Measurements from ENCODE around the gene PTGIR. TPM values are rescaled to one million over a fixed set of nuclear protein-coding genes. Genes with fewer than 3 reads are reported as not detected.

PTGIR gene
- polyA plus RNA-seq (2011; rRNA removed) = 0.06 TPM in 1 of 2 replicates, not detected in the other
- 0.09 and 0.12 TPM in 2 replicates for polyA plus RNA-seq (2012; cell fraction: cytosol; rRNA removed)
- 0.22 and 0.42 TPM in 2 replicates for polyA plus RNA-seq (2012; cell fraction: nucleus; rRNA removed)
- 0.07 TPM in 1 of 3 replicates, not detected in the others for polyA plus RNA-seq (2017; fragmentation: RNase III; extraction: RNeasy Plus Mini Kit Qiagen cat#74134 plus additional on column Dnase treatment)
- polyA minus RNA-seq (2011; rRNA and poly(A)+ RNA removed) = not detected in 2 replicates

GRCh38 chr19:46624958-46625661 is at the start of gene PTGIR:
Gene PTGIR (minus strand): TSS chr19:46625089. CDS start chr19:46624225, 864 bp downstream.
- peak within 1 kb of the TSS; percentile 54 for H3K4me2 ChIP-seq
- H3K4me3 ChIP-seq = no peak within 1 kb of the TSS
- peaks cover 12% of the 10 kb centered on the region for H3K4me1 ChIP-seq
- ChIA-PET CTCF (interaction anchor here (0.7 to 28.7 kb wide), 8 partner anchors 12 to 129 kb away, joined by 3 to 737 read pairs (median 4); partner anchors contain the start of genes CALM3 and DACT3), POLR2A (no interaction called here)
- peak within 1 kb of the TSS; percentile 48 to 66; a peak in 5 of 6 replicates for H3K27ac ChIP-seq
- ATAC-seq (peak; percentile 45 to 69; a peak in 5 of 6 replicates), FAIRE-seq (no peak), DNase-seq (ENCODE audit: low read depth in 1 of 2, low spot score in 1 of 2) (no peak)
- no peaks in the 10 kb centered on the region for H3K9me3 ChIP-seq
- no peak for TF ChIP-seq HEYL (CRISPR knock-in tag; IDR thresholded peaks at IDR 0.05)
- 62% methylated on average over 13 of the region's 13 CpGs for WGBS (ENCODE audit: missing lambda C conversion rate)

GRCh38 chr19:46670813-46671212 is 45.9 kb upstream of the PTGIR start:
- Histone ChIP-seq H3K4me2 (no peak overlapping the region), H3K4me3 (no peak overlapping the region), H3K27ac (no peak overlapping the region), H3K4me1 (no peaks in the 10 kb centered on the region), H3K9me3 (no peaks in the 10 kb centered on the region)
- FAIRE-seq (peak; percentile 36), DNase-seq (ENCODE audit: low read depth in 1 of 2, low spot score in 1 of 2) (no peak), ATAC-seq (no peak)
- CTCF ChIA-PET = interaction anchor here (1.1 to 7.8 kb wide), 3 partner anchors 10 to 141 kb away, joined by 4 to 100 read pairs (median 34); partner anchors contain the start of gene DACT3
- TF ChIP-seq MAZ (IDR thresholded peaks at IDR 0.05; ENCODE audit: borderline replicate concordance, low read depth, low read length) (no peak), EHF (CRISPR knock-in tag; IDR thresholded peaks at IDR 0.05) (no peak), ZC3H11A (IDR thresholded peaks at IDR 0.05) (no peak), CTCF (IDR thresholded peaks at IDR 0.05) (no peak), ZNF302 (CRISPR knock-in tag; IDR thresholded peaks at IDR 0.05) (no peak), MAX (IDR thresholded peaks at IDR 0.05) (no peak), TP53 (CRISPR knock-in tag; IDR thresholded peaks at IDR 0.05) (no peak), POLR2A (IDR thresholded peaks at IDR 0.05; ENCODE audit: low read length) (no peak), CBX2 (IDR thresholded peaks at IDR 0.05; ENCODE audit: borderline replicate concordance, low read depth) (no peak), RFX5 (IDR thresholded peaks at IDR 0.05) (no peak), E2F6 (IDR thresholded peaks at IDR 0.05; ENCODE audit: borderline replicate concordance, low read depth) (no peak)
- POLR2A ChIA-PET = interaction anchor here (0.6 kb wide), 1 partner anchor 148 kb away, joined by 3 read pairs; no protein-coding TSS in a partner anchor

- FAIRE-seq = no peak
- CTCF ChIA-PET = interaction anchor here (0.6 to 10.7 kb wide), 4 partner anchors 36 to 125 kb away, joined by 3 to 483 read pairs (median 4); partner anchors contain the start of gene CALM3
- 65% methylated on average over 3 of the region's 3 CpGs for WGBS (ENCODE audit: missing lambda C conversion rate)
These were observed 43.8 kb upstream of the PTGIR start for GRCh38 chr19:46668662-46669061.

GRCh38 chr19:46665072-46665471 is 40.2 kb upstream of the PTGIR start:
- ChIA-PET CTCF (interaction anchor here (0.9 to 10.7 kb wide), 7 partner anchors 16 to 128 kb away, joined by 3 to 483 read pairs (median 28); partner anchors contain the start of genes CALM3, GNG8 and PTGIR), POLR2A (no interaction called here)
- no peak overlapping the region for H3K4me2 ChIP-seq
- peaks cover 9% of the 10 kb centered on the region for H3K4me1 ChIP-seq
- ATAC-seq (no peak), FAIRE-seq (no peak), DNase-seq (ENCODE audit: low read depth in 1 of 2, low spot score in 1 of 2) (no peak)
- no peak overlapping the region for H3K27ac ChIP-seq
- 62% methylated on average over 8 of the region's 8 CpGs for WGBS (ENCODE audit: missing lambda C conversion rate)
- H3K4me3 ChIP-seq = no peak overlapping the region
- no peaks in the 10 kb centered on the region for H3K9me3 ChIP-seq
- TF ChIP-seq POLR2AphosphoS2 (conservative IDR thresholded peaks at IDR 0.05; ENCODE audit: low read length) (no peak), KDM1A (IDR thresholded peaks at IDR 0.05; ENCODE audit: low read depth) (no peak), HEYL (CRISPR knock-in tag; IDR thresholded peaks at IDR 0.05) (no peak), ZNF302 (CRISPR knock-in tag; IDR thresholded peaks at IDR 0.05) (no peak), EHMT2 (IDR thresholded peaks at IDR 0.05; ENCODE audit: low read depth) (no peak), NR3C1 (IDR thresholded peaks at IDR 0.05) (no peak), USF2 (IDR thresholded peaks at IDR 0.05) (no peak), MAX (IDR thresholded peaks at IDR 0.05) (no peak), FOSL2 (IDR thresholded peaks at IDR 0.05) (no peak), FOSL2 (CRISPR knock-in tag; IDR thresholded peaks at IDR 0.05) (no peak), POLR2A (IDR thresholded peaks at IDR 0.05; ENCODE audit: low read length) (no peak), CBX8 (IDR thresholded peaks at IDR 0.05) (no peak), NPAS2 (CRISPR knock-in tag; IDR thresholded peaks at IDR 0.05; ENCODE audit: borderline replicate concordance) (no peak), HES2 (IDR thresholded peaks at IDR 0.05) (no peak), FOXS1 (CRISPR knock-in tag; IDR thresholded peaks at IDR 0.05) (no peak), CHD4 (IDR thresholded peaks at IDR 0.05; ENCODE audit: borderline replicate concordance) (no peak)

More at GRCh38 chr19:46668662-46669061, 43.8 kb upstream of the PTGIR start:
- TF ChIP-seq JUN (IDR thresholded peaks at IDR 0.05) = no peak
- no peak for TF ChIP-seq NR3C1 (IDR thresholded peaks at IDR 0.05)
- TF ChIP-seq FOSL2 (IDR thresholded peaks at IDR 0.05) = no peak
- no peak for TF ChIP-seq FOSL2 (CRISPR knock-in tag; IDR thresholded peaks at IDR 0.05)
- TF ChIP-seq CHD4 (IDR thresholded peaks at IDR 0.05; ENCODE audit: borderline replicate concordance) = no peak
- no peak for TF ChIP-seq GATA3 (IDR thresholded peaks at IDR 0.05; ENCODE audit: borderline replicate concordance)
- POLR2A ChIA-PET = no interaction called here
- H3K4me2 ChIP-seq = no peak overlapping the region
- H3K9me3 ChIP-seq = no peaks in the 10 kb centered on the region
- no peak overlapping the region for H3K27ac ChIP-seq
- no peak for ATAC-seq
- H3K4me1 ChIP-seq = no peaks in the 10 kb centered on the region
- DNase-seq (ENCODE audit: low read depth in 1 of 2, low spot score in 1 of 2) = no peak
- H3K4me3 ChIP-seq = no peak overlapping the region

Measured in A549 (cell line).